H1 (cell line): ENCODE data around the gene MR1. TPM values are rescaled to one million over a fixed set of nuclear protein-coding genes. Genes with fewer than 3 reads are reported as not detected.

ENCODE experiments used
- CTCF ChIA-PET: fragments of 300-600 bp; sonication (Branson Sonifier 250); formaldehyde crosslinking; loops from one replicate; lab custom pipeline; 2021; ENCODE audit not compliant: partially characterized antibody; lab: Charles Lee
- POLR2A ChIA-PET: fragments of 300-600 bp; sonication (Branson Sonifier 250); formaldehyde crosslinking; loops from one replicate; lab custom pipeline; 2021; ENCODE audit warnings: inconsistent platforms; ENCODE audit not compliant: partially characterized antibody; lab: Charles Lee
- DNase-seq, 2 experiments: peaks; one replicate each; pipeline versions ENCODE4 v3.0.0 to v3.0.0-alpha.2; 2010 to 2022; ENCODE audit warnings: low spot score in 2 of 2, low read depth in 1 of 2, mixed read lengths in 1 of 2
- FAIRE-seq: peaks from 2 replicates; lab custom pipeline; 2011; peaks lifted over from hg19 to GRCh38; lab: Jason Lieb, UNC
- H2AFZ ChIP-seq: 2 replicates; pipeline ENCODE4 v1.8.1; 2012; ENCODE audit warnings: low read length, inconsistent platforms
- H2AK5ac ChIP-seq: 2 replicates; pipeline ENCODE4 v1.6.1; 2013; ENCODE audit warnings: low read depth, low read length
- H2BK120ac ChIP-seq: replicated peaks from 2 replicates; pipeline ENCODE3; 2013; ENCODE audit warnings: low read depth, low read length, inconsistent platforms
- H2BK12ac ChIP-seq: 2 replicates; pipeline ENCODE4 v1.6.1; 2013; ENCODE audit warnings: low read depth, low read length
- H2BK15ac ChIP-seq: 2 replicates; pipeline ENCODE4 v1.6.1; 2013; ENCODE audit warnings: low read length
- H2BK20ac ChIP-seq: 2 replicates; pipeline ENCODE4 v1.6.1; 2013; ENCODE audit warnings: low read length
- H2BK5ac ChIP-seq: 2 replicates; pipeline ENCODE4 v1.6.1; 2013; ENCODE audit warnings: low read depth, low read length
- H3K14ac ChIP-seq: 2 replicates; pipeline ENCODE4 v1.6.1; 2013; ENCODE audit warnings: inconsistent platforms; ENCODE audit not compliant: insufficient read length
- H3K18ac ChIP-seq: 2 replicates; pipeline ENCODE4 v1.6.1; 2013; ENCODE audit warnings: low read length; ENCODE audit errors: extremely low read depth
- H3K23ac ChIP-seq: 2 replicates; pipeline ENCODE4 v1.6.1; 2013; ENCODE audit warnings: inconsistent platforms; ENCODE audit not compliant: insufficient read length
- H3K23me2 ChIP-seq: 2 replicates; pipeline ENCODE4 v1.6.1; 2013; ENCODE audit warnings: low read depth, low read length
- H3K27ac ChIP-seq: 2 replicates; pipeline ENCODE4 v1.6.1; 2011; ENCODE audit warnings: low read depth, low read length, inconsistent platforms
- H3K27me3 ChIP-seq, 4 experiments: replicated peaks in 1 of 4; 1 replicate in 1 of 4; 2 replicates in 3 of 4; pipeline versions ENCODE4 v1.6.1 to v1.8.1; 2011 to 2013; ENCODE audit warnings: low read length in 3 of 4, mild to moderate bottlenecking in 3 of 4, inconsistent platforms in 2 of 4, mixed read lengths in 2 of 4, moderate library complexity in 1 of 4; ENCODE audit not compliant: control insufficient read depth in 3 of 4, insufficient read depth in 3 of 4; ENCODE audit errors: extremely low read depth in 1 of 4
- H3K36me3 ChIP-seq, 4 experiments: 2 replicates each; pipeline versions ENCODE4 v1.6.1 to v1.8.1; 2011 to 2013; ENCODE audit warnings: mild to moderate bottlenecking in 4 of 4, low read length in 3 of 4, moderate library complexity in 2 of 4, control low read depth in 1 of 4, inconsistent platforms in 1 of 4; ENCODE audit not compliant: insufficient read depth in 4 of 4, control insufficient read depth in 2 of 4
- H3K4ac ChIP-seq: replicated peaks from 2 replicates; pipeline ENCODE3; 2013; ENCODE audit warnings: low read length, low read depth, mixed read lengths, inconsistent platforms; ENCODE audit not compliant: insufficient read length
- H3K4me1 ChIP-seq, 4 experiments: replicated peaks in 1 of 4; 1 replicate in 1 of 4; 2 replicates in 3 of 4; pipeline versions ENCODE4 v1.6.1 to v1.8.1; 2011 to 2013; ENCODE audit warnings: low read length in 3 of 4, inconsistent platforms in 2 of 4, mixed read lengths in 1 of 4; ENCODE audit not compliant: insufficient read depth in 4 of 4, control insufficient read depth in 3 of 4
- H3K4me2 ChIP-seq, 2 experiments: 2 replicates each; pipeline versions ENCODE4 v1.6.1 to v1.8.1; 2011 to 2013; ENCODE audit warnings: low read depth in 2 of 2, low read length in 2 of 2, control low read depth in 1 of 2, inconsistent platforms in 1 of 2, mild to moderate bottlenecking in 1 of 2; ENCODE audit not compliant: insufficient read depth in 1 of 2
- H3K4me3 ChIP-seq, 4 experiments: fragments of 200-600, 300-600 bp in 1 of 4; sonication (generic), shearing (Covaris generic), sonication (Bioruptor Twin) in 1 of 4; 2 replicates each; pipeline versions ENCODE4 v1.5.1 to v1.8.1; 2011 to 2016; ENCODE audit warnings: low read length in 4 of 4, low read depth in 3 of 4, control low read depth in 2 of 4, inconsistent platforms in 2 of 4, mild to moderate bottlenecking in 2 of 4, mixed read lengths in 1 of 4, moderate library complexity in 1 of 4; ENCODE audit not compliant: insufficient read depth in 2 of 4; ENCODE audit errors: extremely low read depth in 1 of 4
- H3K56ac ChIP-seq: replicated peaks from 2 replicates; pipeline ENCODE3; 2013; ENCODE audit warnings: low read depth, mild to moderate bottlenecking, mixed read lengths, low read length, inconsistent platforms; ENCODE audit not compliant: insufficient read length
- H3K79me1 ChIP-seq: 2 replicates; pipeline ENCODE4 v1.6.1; 2013; ENCODE audit warnings: low read depth, low read length, control low read depth
- H3K79me2 ChIP-seq, 2 experiments: 2 replicates each; pipeline versions ENCODE4 v1.6.1 to v1.8.1; 2012 to 2013; ENCODE audit warnings: low read length in 2 of 2, mild to moderate bottlenecking in 2 of 2, inconsistent platforms in 1 of 2; ENCODE audit not compliant: insufficient read depth in 2 of 2, control insufficient read depth in 1 of 2
- H3K9ac ChIP-seq, 4 experiments: replicated peaks in 1 of 4; 1 replicate in 1 of 4; 2 replicates in 3 of 4; pipeline versions ENCODE4 v1.6.1 to v1.8.1; 2011 to 2013; ENCODE audit warnings: low read depth in 3 of 4, low read length in 3 of 4, control low read depth in 2 of 4, mild to moderate bottlenecking in 2 of 4, moderate library complexity in 2 of 4, inconsistent platforms in 1 of 4; ENCODE audit errors: extremely low read depth in 1 of 4
- H3K9me3 ChIP-seq, 2 experiments: 2 replicates each; pipeline versions ENCODE4 v1.6.1 to v1.8.1; 2012 to 2013; ENCODE audit warnings: mild to moderate bottlenecking in 2 of 2, moderate library complexity in 2 of 2, control low read depth in 1 of 2, inconsistent platforms in 1 of 2, low read depth in 1 of 2, low read length in 1 of 2, mixed read lengths in 1 of 2; ENCODE audit not compliant: insufficient read depth in 2 of 2
- H4K20me1 ChIP-seq, 2 experiments: replicated peaks in 1 of 2; 2 replicates each; pipeline versions ENCODE3 to v1.8.1; 2011 to 2013; ENCODE audit warnings: inconsistent platforms in 2 of 2, low read length in 2 of 2, mild to moderate bottlenecking in 1 of 2; ENCODE audit not compliant: insufficient read depth in 2 of 2, control insufficient read depth in 1 of 2
- H4K5ac ChIP-seq: 2 replicates; pipeline ENCODE4 v1.6.1; 2013; ENCODE audit warnings: low read length, low read depth, mixed read lengths, inconsistent platforms; ENCODE audit not compliant: insufficient read length
- H4K8ac ChIP-seq: 2 replicates; pipeline ENCODE4 v1.8.0; 2013; ENCODE audit warnings: mild to moderate bottlenecking, moderate library complexity, low read length, inconsistent platforms; ENCODE audit not compliant: insufficient read depth; ENCODE audit errors: extremely low read depth
- H4K91ac ChIP-seq: replicated peaks from 2 replicates; pipeline ENCODE3; 2013; ENCODE audit warnings: low read length, mixed read lengths, inconsistent platforms; ENCODE audit not compliant: insufficient read length
- FOSL1 ChIP-seq: IDR thresholded peaks from 2 replicates; pipeline ENCODE4 v1.6.1; 2011; ENCODE audit warnings: mild to moderate bottlenecking, low read depth, low read length, moderate library complexity; ENCODE audit not compliant: insufficient read depth
- RAD21 ChIP-seq, 2 experiments: IDR thresholded peaks in 1 of 2; conservative IDR thresholded peaks in 1 of 2; 2 replicates each; pipeline ENCODE4 v1.6.1; 2011; ENCODE audit warnings: low read depth in 2 of 2, low read length in 2 of 2, improper control_type of control experiment in 1 of 2, inconsistent platforms in 1 of 2, mild to moderate bottlenecking in 1 of 2, moderate library complexity in 1 of 2
- SP4 ChIP-seq: IDR thresholded peaks from 2 replicates; pipeline ENCODE4 v1.6.1; 2012; ENCODE audit warnings: low read length, inconsistent platforms
- WGBS, 2 experiments: shearing (Covaris generic) in 1 of 2; methylation state at CpG; one replicate each; pipeline versions ENCODE4 v1.1.6 to v1.1.7; 2013 to 2015; ENCODE audit warnings: low lambda C conversion rate in 2 of 2, mixed read lengths in 2 of 2, inconsistent platforms in 1 of 2, low coverage in 1 of 2, missing lambda C conversion rate in 1 of 2; ENCODE audit not compliant: insufficient replicate concordance in 2 of 2, insufficient coverage in 1 of 2, insufficient read length in 1 of 2; ENCODE audit errors: extremely low coverage in 1 of 2, missing lambda C conversion rate in 1 of 2; 5-methylcytosine and 5-hydroxymethylcytosine counted together
- polyA plus RNA-seq, 7 experiments: library from polyadenylated mRNA; depleted of rRNA in 3 of 7; stranded (reverse) in 5 of 7; unstranded in 2 of 7; fragments of >200 nt in 5 of 7; fragments of 200-250 nt in 2 of 7; gene quantifications; 1 replicate in 5 of 7; 2 replicates in 1 of 7; 4 replicates in 1 of 7; pipeline versions ENCODE4 v1.2.1 to v1.2.3, GENCODE V29; 2011 to 2013; ENCODE audit warnings: missing spikeins in 2 of 7, mixed read lengths in 2 of 7
- total RNA-seq: library from RNA; stranded (reverse); fragmentation: NEBNext Ultra II Directional; extraction: Animal tissue kit (Norgen Biotek cat#: 25700); gene quantifications from 2 replicates; pipeline ENCODE4 v1.2.1, GENCODE V29; 2021

MR1 gene
- total and polyA plus RNA-seq, 2 of the 8 experiments (the other 6 are each of a cell fraction or from before 2014, with no cell fraction given) = 0.09 TPM; not detected in 1

GRCh38 chr1:181012203-181012745 lies 21.5 kb upstream of the MR1 start:
- H4K8ac ChIP-seq = no peak overlapping the region
- FAIRE-seq = no peak
- H2AK5ac ChIP-seq = no peak overlapping the region
- H3K9me3 ChIP-seq = no peaks in the 10 kb centered on the region
- H3K4me3 ChIP-seq = no peak overlapping the region
- peaks cover 0 to 10% of the 10 kb centered on the region in 2 experiments for H4K20me1 ChIP-seq
- no peak overlapping the region for H2AFZ ChIP-seq
- H3K23me2 ChIP-seq = no peaks in the 10 kb centered on the region
- H3K9ac ChIP-seq = no peak overlapping the region
- no peaks in the 10 kb centered on the region; a peak in 1 of 8 replicates for H3K36me3 ChIP-seq
- ChIA-PET CTCF (interaction anchor here (1.3 to 3.2 kb wide), 2 partner anchors 130 to 141 kb away, joined by 3 to 14 read pairs; no protein-coding TSS in a partner anchor), POLR2A (no interaction called here)
- no peak overlapping the region for H2BK20ac ChIP-seq
- no peak overlapping the region for H3K4me2 ChIP-seq
- 84% methylated on average over 4 of the region's 4 CpGs; no CpG with 5 or more reads in 1 of the 2 experiments for WGBS, 2 experiments
- H3K79me2 ChIP-seq = peaks cover 19 to 98% of the 10 kb centered on the region in 2 experiments
- no peak overlapping the region for H3K56ac ChIP-seq
- H3K27me3 ChIP-seq = no peaks in the 10 kb centered on the region
- H3K79me1 ChIP-seq = no peaks in the 10 kb centered on the region; the same call in 1 of the 2 replicates
- no peak overlapping the region for H2BK15ac ChIP-seq
- no peak overlapping the region for H2BK5ac ChIP-seq
- no peak overlapping the region for H2BK12ac ChIP-seq
- no peak overlapping the region for H3K4ac ChIP-seq
- H3K18ac ChIP-seq = no peak overlapping the region
- no peak overlapping the region for H3K27ac ChIP-seq
- no peak overlapping the region for H3K23ac ChIP-seq
- no peak overlapping the region for H2BK120ac ChIP-seq
- no peak overlapping the region for H3K14ac ChIP-seq
- H3K4me1 ChIP-seq = no peaks in the 10 kb centered on the region; a peak in 1 of 7 replicates
- no peak for DNase-seq
- H4K91ac ChIP-seq = no peak overlapping the region
- no peak overlapping the region for H4K5ac ChIP-seq
- TF ChIP-seq RAD21 (IDR thresholded peaks at IDR 0.05 in 1 of 2, conservative IDR thresholded peaks at IDR 0.05 in 1 of 2; ENCODE audit: low read depth in 2 of 2, low read length in 2 of 2) (no peak), FOSL1 (no peak), SP4 (no peak)
